IMR-90 (cell line): ENCODE data around the gene TRPM1. TPM values are rescaled to one million over a fixed set of nuclear protein-coding genes. Genes with fewer than 3 reads are reported as not detected.

Experiments
- ATAC-seq: fragments of 200-7000 bp; cut with Tn5 transposase; 2 replicates; pipeline ENCODE4 v1.9.1; 2020; ENCODE audit warnings: low read depth, mild to moderate bottlenecking, moderate library complexity
- BruUV-seq: library from RNA; stranded (reverse); fragments of 400-500 nt; replicated peaks from 2 replicates; lab custom pipeline; 2021; lab: Mats Ljungman, UMichigan
- CTCF ChIA-PET: fragments of 300-600 bp; formaldehyde crosslinking; extraction: SDS; loops from one replicate; lab custom pipeline; 2021; ENCODE audit warnings: antibody characterized with exemption; lab: Yijun Ruan, JAX
- POLR2A ChIA-PET: fragments of 300-600 bp; sonication (Branson Sonifier 250); formaldehyde crosslinking; loops from one replicate; lab custom pipeline; 2022; ENCODE audit warnings: antibody characterized with exemption; ENCODE audit not compliant: unreplicated experiment; lab: Charles Lee
- DNase-seq: peaks from one replicate; pipeline ENCODE4 v3.0.0; 2013
- H2AFZ ChIP-seq: replicated peaks from 2 replicates; pipeline ENCODE3; 2013; ENCODE audit warnings: low read length, mild to moderate bottlenecking; ENCODE audit not compliant: poor library complexity
- H2AK5ac ChIP-seq: 2 replicates; pipeline ENCODE4 v1.6.1; 2013; ENCODE audit warnings: low read depth, low read length, inconsistent platforms
- H2AK9ac ChIP-seq: replicated peaks from 2 replicates; pipeline ENCODE3; 2013; ENCODE audit warnings: mild to moderate bottlenecking, low read depth, low read length, moderate library complexity; ENCODE audit not compliant: poor library complexity
- H2BK120ac ChIP-seq: 2 replicates; pipeline ENCODE4 v1.6.1; 2013; ENCODE audit warnings: low read depth, low read length, inconsistent platforms
- H2BK15ac ChIP-seq: 3 replicates; pipeline ENCODE4 v1.6.1; 2013; ENCODE audit warnings: low read depth, low read length, inconsistent platforms
- H2BK20ac ChIP-seq: 2 replicates; pipeline ENCODE4 v1.6.1; 2013; ENCODE audit warnings: low read depth, mild to moderate bottlenecking, inconsistent platforms, low read length, moderate library complexity
- H2BK5ac ChIP-seq: 2 replicates; pipeline ENCODE4 v1.6.1; 2013; ENCODE audit warnings: mild to moderate bottlenecking, low read depth, low read length, inconsistent platforms; ENCODE audit not compliant: poor library complexity, severe bottlenecking
- H3K14ac ChIP-seq: replicated peaks from 2 replicates; pipeline ENCODE4 v1.6.1; 2013; ENCODE audit warnings: low read depth, low read length, inconsistent platforms
- H3K18ac ChIP-seq: 2 replicates; pipeline ENCODE4 v1.6.1; 2013; ENCODE audit warnings: low read depth, low read length, control low read depth
- H3K23ac ChIP-seq: 2 replicates; pipeline ENCODE4 v1.6.1; 2013; ENCODE audit warnings: low read depth, low read length, inconsistent platforms
- H3K27ac ChIP-seq: 2 replicates; pipeline ENCODE4 v1.5.1; 2013; ENCODE audit warnings: mild to moderate bottlenecking, control low read depth, low read length; ENCODE audit not compliant: insufficient read depth
- H3K27me3 ChIP-seq: 2 replicates; pipeline ENCODE4 v1.6.1; 2013; ENCODE audit warnings: low read length; ENCODE audit not compliant: control insufficient read depth, insufficient read depth
- H3K36me3 ChIP-seq: 2 replicates; pipeline ENCODE4 v1.6.1; 2013; ENCODE audit warnings: low read length, mixed read lengths; ENCODE audit not compliant: control insufficient read depth, insufficient read depth
- H3K4ac ChIP-seq: 2 replicates; pipeline ENCODE4 v1.6.1; 2013; ENCODE audit warnings: low read depth, low read length, inconsistent platforms
- H3K4me1 ChIP-seq: 2 replicates; pipeline ENCODE4 v1.6.1; 2013; ENCODE audit warnings: low read length, mixed read lengths; ENCODE audit not compliant: control insufficient read depth, insufficient read depth
- H3K4me2 ChIP-seq: 2 replicates; pipeline ENCODE4 v1.6.1; 2013; ENCODE audit warnings: low read depth, mild to moderate bottlenecking, control low read depth, low read length, moderate library complexity
- H3K4me3 ChIP-seq: 2 replicates; pipeline ENCODE4 v1.5.1; 2013; ENCODE audit warnings: low read depth, mild to moderate bottlenecking, control low read depth, low read length, moderate library complexity; ENCODE audit not compliant: insufficient read depth
- H3K56ac ChIP-seq: 2 replicates; pipeline ENCODE4 v1.6.1; 2013; ENCODE audit warnings: low read length, inconsistent platforms; ENCODE audit not compliant: insufficient read depth; ENCODE audit errors: extremely low read depth
- H3K79me1 ChIP-seq, 2 experiments: 2 replicates each; pipeline ENCODE4 v1.6.1; 2013; ENCODE audit warnings: low read length in 2 of 2, inconsistent platforms in 1 of 2, low read depth in 1 of 2
- H3K9ac ChIP-seq: 2 replicates; pipeline ENCODE4 v1.6.1; 2013; ENCODE audit warnings: low read depth, low read length, control low read depth
- H3K9me1 ChIP-seq: 2 replicates; pipeline ENCODE4 v1.6.1; 2013; ENCODE audit warnings: low read length, inconsistent platforms; ENCODE audit not compliant: insufficient read depth
- H3K9me3 ChIP-seq: 2 replicates; pipeline ENCODE4 v1.6.1; 2013; ENCODE audit warnings: low read length; ENCODE audit not compliant: control insufficient read depth, insufficient read depth
- H4K20me1 ChIP-seq: 2 replicates; pipeline ENCODE4 v1.6.1; 2013; ENCODE audit warnings: low read length, inconsistent platforms; ENCODE audit not compliant: insufficient read depth
- H4K5ac ChIP-seq: 2 replicates; pipeline ENCODE4 v1.6.1; 2013; ENCODE audit warnings: mild to moderate bottlenecking, low read depth, low read length, control low read depth
- H4K8ac ChIP-seq, 2 experiments: 2 replicates each; pipeline ENCODE4 v1.6.1; 2013; ENCODE audit warnings: low read depth in 2 of 2, low read length in 2 of 2, control low read depth in 1 of 2, inconsistent platforms in 1 of 2
- H4K91ac ChIP-seq: 2 replicates; pipeline ENCODE4 v1.6.1; 2013; ENCODE audit warnings: low read depth, low read length, inconsistent platforms; ENCODE audit not compliant: insufficient read depth
- BHLHE40 ChIP-seq: fragments of 150-350 bp; IDR thresholded peaks from 2 replicates; pipeline ENCODE4 v1.6.1; 2016; ENCODE audit warnings: mild to moderate bottlenecking, low read depth, low read length
- CEBPB ChIP-seq: IDR thresholded peaks from 2 replicates; pipeline ENCODE4 v1.6.1; 2012; ENCODE audit warnings: low read depth, low read length, improper control_type of control experiment
- CHD1 ChIP-seq: IDR thresholded peaks from 2 replicates; pipeline ENCODE4 v1.6.1; 2012; ENCODE audit warnings: low read depth, low read length, improper control_type of control experiment
- MAFK ChIP-seq: IDR thresholded peaks from 2 replicates; pipeline ENCODE4 v1.6.1; 2012; ENCODE audit warnings: low read depth, low read length, improper control_type of control experiment
- MAZ ChIP-seq: IDR thresholded peaks from 2 replicates; pipeline ENCODE4 v1.6.1; 2012; ENCODE audit warnings: low read depth, mild to moderate bottlenecking, low read length, improper control_type of control experiment, moderate library complexity, borderline replicate concordance
- MXI1 ChIP-seq: IDR thresholded peaks from 2 replicates; pipeline ENCODE4 v1.6.1; 2012; ENCODE audit warnings: low read depth, mild to moderate bottlenecking, low read length, moderate library complexity, borderline replicate concordance
- RAD21 ChIP-seq: IDR thresholded peaks from 2 replicates; pipeline ENCODE4 v1.6.1; 2012; ENCODE audit warnings: low read length, improper control_type of control experiment
- RCOR1 ChIP-seq: IDR thresholded peaks from 2 replicates; pipeline ENCODE4 v1.6.1; 2012; ENCODE audit warnings: mild to moderate bottlenecking, low read length, improper control_type of control experiment; ENCODE audit not compliant: insufficient replicate concordance
- SMC3 ChIP-seq: fragments of 150-350 bp; IDR thresholded peaks from 2 replicates; pipeline ENCODE4 v1.6.1; 2016; ENCODE audit warnings: low read depth, mild to moderate bottlenecking, antibody characterized with exemption, low read length, moderate library complexity
- WGBS, 2 experiments: methylation state at CpG; one replicate each; pipeline versions ENCODE4 v1.1.5 to v1.1.7; 2013; ENCODE audit warnings: missing lambda C conversion rate in 2 of 2; ENCODE audit not compliant: insufficient read length in 1 of 2; ENCODE audit errors: extremely low coverage in 2 of 2; 5-methylcytosine and 5-hydroxymethylcytosine counted together
- dilution Hi-C: fragments of 300-500 bp; cut with HindIII; formaldehyde crosslinking; loops from one replicate; pipeline ENCODE4 v1.14.3; 2018; ENCODE audit warnings: low sequenced_read_pairs; ENCODE audit not compliant: unreplicated experiment
- in situ Hi-C: fragments of 300-500 bp; cut with MboI; formaldehyde crosslinking; loops from 3 replicates; pipeline ENCODE4 v1.14.3; 2019; ENCODE audit warnings: low sequenced_read_pairs, inconsistent platforms, mixed read lengths
- intact Hi-C: fragments of 100-400 bp; cut with micrococcal nuclease; formaldehyde crosslinking; loops from 2 replicates; pipeline ENCODE4 v1.10.0; 2022
- polyA plus RNA-seq, 3 experiments: library from polyadenylated mRNA; depleted of rRNA; stranded (reverse); fragments of >200 nt; gene quantifications; 2 replicates each; pipeline ENCODE4 v1.2.3, GENCODE V29; 2012; ENCODE audit warnings: low replicate concordance in 1 of 3
- total RNA-seq: library from RNA; depleted of rRNA; stranded (reverse); fragments of >200 nt; gene quantifications from 2 replicates; pipeline ENCODE4 v1.2.3, GENCODE V29; 2012
- TF ChIP-seq, protein P1 (sequence below): fragments of 150-350 bp; IDR thresholded peaks from 2 replicates; pipeline ENCODE4 v1.6.1; 2017; ENCODE audit warnings: mild to moderate bottlenecking, antibody characterized with exemption, low read length, low read depth
- TF ChIP-seq, protein P2 (sequence below): fragments of 150-350 bp; IDR thresholded peaks from 2 replicates; pipeline ENCODE4 v1.6.1; 2016; ENCODE audit warnings: low read depth, mild to moderate bottlenecking, low read length, moderate library complexity, borderline replicate concordance
- TF ChIP-seq, protein P3 (sequence below): conservative IDR thresholded peaks from 2 replicates; pipeline ENCODE4 v1.5.1; 2012; ENCODE audit warnings: mild to moderate bottlenecking, low read depth, low read length, improper control_type of control experiment

Gene TRPM1
- total and polyA plus RNA-seq, 2 of the 4 experiments (the other 2 are of a cell fraction), result not detected

DNA sequence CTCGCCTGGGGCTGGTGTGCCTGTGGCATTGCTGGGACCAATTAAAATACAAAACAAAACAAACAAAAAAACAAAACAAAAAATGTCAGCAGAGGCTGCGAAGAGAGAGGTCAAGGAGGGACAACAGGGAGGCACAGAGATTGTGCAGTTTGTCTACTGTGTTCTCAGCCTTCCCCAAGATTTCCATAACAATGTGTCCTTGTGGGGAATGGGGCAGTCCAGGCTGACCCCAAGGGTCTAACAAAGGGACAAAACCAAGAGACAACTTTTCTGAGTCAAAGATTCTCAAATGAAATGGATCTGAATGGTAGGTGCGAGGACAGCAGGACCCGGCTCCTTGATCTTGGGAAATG, 46.4 kb upstream of the TRPM1 start:
- Histone ChIP-seq H3K18ac (no peak overlapping the region), H2BK120ac (no peak overlapping the region), H2BK5ac (no peak overlapping the region), H3K27ac (no peak overlapping the region), H2AK9ac (no peak overlapping the region), H3K9me1 (no peaks in the 10 kb centered on the region), H4K8ac (no peak overlapping the region), H3K56ac (no peak overlapping the region), H4K5ac (no peak overlapping the region), H3K9ac (no peak overlapping the region), H3K4me3 (no peak overlapping the region), H3K27me3 (peaks cover 35% of the 10 kb centered on the region), H3K4me2 (no peak overlapping the region), H3K9me3 (no peaks in the 10 kb centered on the region), H3K79me1 (no peaks in the 10 kb centered on the region), H2AFZ (no peak overlapping the region), H2BK15ac (no peak overlapping the region), H2BK20ac (no peak overlapping the region), H3K4ac (no peak overlapping the region), H3K36me3 (no peaks in the 10 kb centered on the region), H4K91ac (no peak overlapping the region), H4K20me1 (no peaks in the 10 kb centered on the region), H3K14ac (no peak overlapping the region), H3K4me1 (no peaks in the 10 kb centered on the region), H2AK5ac (no peak overlapping the region), H3K23ac (no peak overlapping the region)
- DNase-seq (no peak), ATAC-seq (no peak)
- CTCF ChIA-PET, result no interaction called here
- in situ Hi-C loops (no loop called here), dilution Hi-C loops (no loop called here), intact Hi-C loops (no loop called here)
- POLR2A ChIA-PET, result no interaction called here
- no TSS peak for BruUV-seq
- TF ChIP-seq, protein P1, sequence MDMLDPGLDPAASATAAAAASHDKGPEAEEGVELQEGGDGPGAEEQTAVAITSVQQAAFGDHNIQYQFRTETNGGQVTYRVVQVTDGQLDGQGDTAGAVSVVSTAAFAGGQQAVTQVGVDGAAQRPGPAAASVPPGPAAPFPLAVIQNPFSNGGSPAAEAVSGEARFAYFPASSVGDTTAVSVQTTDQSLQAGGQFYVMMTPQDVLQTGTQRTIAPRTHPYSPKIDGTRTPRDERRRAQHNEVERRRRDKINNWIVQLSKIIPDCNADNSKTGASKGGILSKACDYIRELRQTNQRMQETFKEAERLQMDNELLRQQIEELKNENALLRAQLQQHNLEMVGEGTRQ, result no peak
- TF ChIP-seq MAFK (no peak), CEBPB (no peak), RCOR1 (no peak), MAZ (no peak), RAD21 (no peak), MXI1 (no peak), BHLHE40 (no peak), SMC3 (no peak), CHD1 (no peak)
- TF ChIP-seq, protein P2, sequence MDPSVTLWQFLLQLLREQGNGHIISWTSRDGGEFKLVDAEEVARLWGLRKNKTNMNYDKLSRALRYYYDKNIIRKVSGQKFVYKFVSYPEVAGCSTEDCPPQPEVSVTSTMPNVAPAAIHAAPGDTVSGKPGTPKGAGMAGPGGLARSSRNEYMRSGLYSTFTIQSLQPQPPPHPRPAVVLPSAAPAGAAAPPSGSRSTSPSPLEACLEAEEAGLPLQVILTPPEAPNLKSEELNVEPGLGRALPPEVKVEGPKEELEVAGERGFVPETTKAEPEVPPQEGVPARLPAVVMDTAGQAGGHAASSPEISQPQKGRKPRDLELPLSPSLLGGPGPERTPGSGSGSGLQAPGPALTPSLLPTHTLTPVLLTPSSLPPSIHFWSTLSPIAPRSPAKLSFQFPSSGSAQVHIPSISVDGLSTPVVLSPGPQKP, result no peak
- TF ChIP-seq, protein P3, sequence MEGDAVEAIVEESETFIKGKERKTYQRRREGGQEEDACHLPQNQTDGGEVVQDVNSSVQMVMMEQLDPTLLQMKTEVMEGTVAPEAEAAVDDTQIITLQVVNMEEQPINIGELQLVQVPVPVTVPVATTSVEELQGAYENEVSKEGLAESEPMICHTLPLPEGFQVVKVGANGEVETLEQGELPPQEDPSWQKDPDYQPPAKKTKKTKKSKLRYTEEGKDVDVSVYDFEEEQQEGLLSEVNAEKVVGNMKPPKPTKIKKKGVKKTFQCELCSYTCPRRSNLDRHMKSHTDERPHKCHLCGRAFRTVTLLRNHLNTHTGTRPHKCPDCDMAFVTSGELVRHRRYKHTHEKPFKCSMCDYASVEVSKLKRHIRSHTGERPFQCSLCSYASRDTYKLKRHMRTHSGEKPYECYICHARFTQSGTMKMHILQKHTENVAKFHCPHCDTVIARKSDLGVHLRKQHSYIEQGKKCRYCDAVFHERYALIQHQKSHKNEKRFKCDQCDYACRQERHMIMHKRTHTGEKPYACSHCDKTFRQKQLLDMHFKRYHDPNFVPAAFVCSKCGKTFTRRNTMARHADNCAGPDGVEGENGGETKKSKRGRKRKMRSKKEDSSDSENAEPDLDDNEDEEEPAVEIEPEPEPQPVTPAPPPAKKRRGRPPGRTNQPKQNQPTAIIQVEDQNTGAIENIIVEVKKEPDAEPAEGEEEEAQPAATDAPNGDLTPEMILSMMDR, result no peak
- no CpG with 5 or more reads among the region's 4 CpGs for WGBS, 2 experiments
